ENCODE measurements around the gene SPRR5. TPM values are rescaled to one million over a fixed set of nuclear protein-coding genes. Genes with fewer than 3 reads are reported as not detected.

SPRR5 gene
- total RNA-seq, 1 donor from 2014 or later: not detected

DNA sequence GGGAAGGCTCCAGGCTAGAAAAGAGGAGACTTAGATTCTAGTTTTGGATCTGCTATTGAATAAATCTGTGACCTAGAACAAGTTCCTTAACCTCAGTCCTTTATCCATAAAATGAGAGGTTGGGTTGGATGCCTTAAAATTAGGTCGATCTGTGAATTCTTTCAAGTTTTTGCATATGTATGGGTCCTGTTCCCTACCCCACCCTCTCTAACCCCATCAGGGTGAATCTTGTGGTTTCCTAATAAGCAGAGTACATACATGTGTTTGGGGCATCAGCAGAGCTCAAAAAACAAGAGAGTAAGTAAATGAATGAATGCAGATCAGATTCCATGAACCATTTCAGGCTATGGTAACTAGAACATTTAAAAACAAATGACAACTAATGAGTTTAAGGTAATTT is 29.7 kb downstream of the SPRR5 start:
- DNase-seq (ENCODE audit: low spot score): no peak
- Mint-ChIP-seq H3K4me1 (ENCODE audit: low read depth) (no peaks in the 10 kb centered on the region), H3K4me3 (no peak overlapping the region), H3K27ac (no peak overlapping the region), H3K27me3 (ENCODE audit: insufficient read depth) (peaks cover 5% of the 10 kb centered on the region), H3K36me3 (ENCODE audit: low read depth) (no peaks in the 10 kb centered on the region), H3K9me3 (no peaks in the 10 kb centered on the region)
- intact Hi-C loops (cut with micrococcal nuclease): no loop called here

DNA sequence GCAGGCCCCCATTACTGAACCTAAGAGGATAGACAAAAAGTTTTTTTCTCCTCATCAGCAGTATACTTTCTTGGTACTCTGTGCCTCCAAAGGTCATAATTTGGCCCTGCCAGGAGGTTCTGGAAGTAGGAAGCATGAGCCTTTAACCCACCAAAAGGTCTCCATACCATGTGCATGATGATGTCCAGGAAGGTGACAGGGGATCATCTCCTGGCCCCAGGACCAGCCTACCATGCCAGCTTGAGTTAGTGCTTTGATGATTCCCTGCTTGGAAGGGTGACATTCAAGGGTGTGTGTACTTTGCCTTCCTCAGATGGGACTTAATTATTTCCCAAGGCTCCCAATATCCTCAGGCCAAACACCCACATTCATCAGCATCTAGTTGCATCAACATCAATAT is 30.6 kb downstream of the SPRR5 start:
- peaks cover 5% of the 10 kb centered on the region for H3K27me3 Mint-ChIP-seq (ENCODE audit: insufficient read depth)
- no peaks in the 10 kb centered on the region for H3K9me3 Mint-ChIP-seq
- H3K4me3 Mint-ChIP-seq: no peak overlapping the region
- H3K36me3 Mint-ChIP-seq (ENCODE audit: low read depth): no peaks in the 10 kb centered on the region
- intact Hi-C loops (cut with micrococcal nuclease): no loop called here
- no peaks in the 10 kb centered on the region for H3K4me1 Mint-ChIP-seq (ENCODE audit: low read depth)
- no peak overlapping the region for H3K27ac Mint-ChIP-seq
- DNase-seq (ENCODE audit: low spot score): no peak

DNA sequence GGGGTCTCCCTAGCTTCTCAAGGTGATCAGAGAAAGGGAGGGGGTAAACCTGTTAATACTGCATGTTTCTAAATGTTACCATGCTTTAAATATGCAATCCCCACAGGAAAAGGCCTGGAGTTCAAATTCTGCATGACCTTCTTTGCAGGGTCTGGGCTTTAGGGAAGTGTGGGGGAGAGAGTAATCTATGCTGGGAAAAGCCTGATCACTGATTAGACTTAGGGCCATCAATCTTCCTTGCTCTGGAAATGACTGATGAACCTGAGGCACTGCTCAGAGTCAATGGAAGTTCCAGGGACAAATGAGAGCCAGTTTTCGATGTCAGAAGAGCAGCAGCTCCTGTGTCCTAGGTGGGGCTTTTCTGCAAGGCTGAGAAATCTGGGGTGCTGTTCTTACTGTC is 33.7 kb downstream of the SPRR5 start:
- H3K4me1 Mint-ChIP-seq (ENCODE audit: low read depth): no peaks in the 10 kb centered on the region
- no peaks in the 10 kb centered on the region for H3K36me3 Mint-ChIP-seq (ENCODE audit: low read depth)
- no peak overlapping the region for H3K4me3 Mint-ChIP-seq
- intact Hi-C loops (cut with micrococcal nuclease): no loop called here
- H3K27ac Mint-ChIP-seq: no peak overlapping the region
- no peak for DNase-seq (ENCODE audit: low spot score)
- H3K9me3 Mint-ChIP-seq: no peaks in the 10 kb centered on the region
- H3K27me3 Mint-ChIP-seq (ENCODE audit: insufficient read depth): peaks cover 2% of the 10 kb centered on the region

DNA sequence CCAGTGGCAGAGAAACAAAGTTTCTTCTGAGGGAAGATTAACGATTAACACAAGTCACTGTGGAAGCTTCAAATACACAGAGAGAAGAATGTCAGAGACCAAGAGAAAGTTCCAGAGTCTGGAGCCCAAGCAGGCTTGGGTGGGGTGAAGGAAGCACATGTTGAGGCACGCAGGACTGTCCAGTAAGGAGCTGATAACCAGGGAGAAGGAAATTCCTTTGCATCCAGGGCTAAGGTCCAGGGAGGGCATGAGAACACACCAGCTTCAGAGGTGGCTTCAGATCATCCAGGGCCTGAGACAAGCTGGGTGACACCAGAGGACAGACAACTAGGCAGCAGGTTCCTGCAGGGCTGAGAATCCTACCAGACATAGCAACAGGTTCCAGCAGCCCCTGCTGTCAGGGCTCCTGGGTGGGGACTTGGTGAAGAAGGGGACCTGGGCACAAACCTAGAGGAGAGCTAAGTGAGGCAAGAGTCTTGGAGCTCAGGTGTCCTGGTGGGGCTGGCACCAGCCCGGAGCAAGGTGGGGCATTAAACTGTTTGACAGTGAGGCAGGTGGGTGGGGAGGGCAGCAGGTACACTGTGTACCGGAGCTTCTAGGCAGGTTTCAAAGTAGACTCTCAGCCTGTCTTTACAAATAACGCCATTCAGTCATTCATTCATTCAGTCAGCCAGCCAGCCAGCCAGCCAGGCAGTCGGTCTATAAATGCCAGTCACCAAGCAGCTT is 34.3 kb downstream of the SPRR5 start:
- Mint-ChIP-seq H3K9me3 (no peaks in the 10 kb centered on the region), H3K36me3 (ENCODE audit: low read depth) (no peaks in the 10 kb centered on the region), H3K27ac (no peak overlapping the region), H3K4me1 (ENCODE audit: low read depth) (no peaks in the 10 kb centered on the region), H3K4me3 (no peak overlapping the region), H3K27me3 (ENCODE audit: insufficient read depth) (peaks cover 2% of the 10 kb centered on the region)
- no peak for DNase-seq (ENCODE audit: low spot score)
- intact Hi-C loops (cut with micrococcal nuclease): no loop called here

DNA sequence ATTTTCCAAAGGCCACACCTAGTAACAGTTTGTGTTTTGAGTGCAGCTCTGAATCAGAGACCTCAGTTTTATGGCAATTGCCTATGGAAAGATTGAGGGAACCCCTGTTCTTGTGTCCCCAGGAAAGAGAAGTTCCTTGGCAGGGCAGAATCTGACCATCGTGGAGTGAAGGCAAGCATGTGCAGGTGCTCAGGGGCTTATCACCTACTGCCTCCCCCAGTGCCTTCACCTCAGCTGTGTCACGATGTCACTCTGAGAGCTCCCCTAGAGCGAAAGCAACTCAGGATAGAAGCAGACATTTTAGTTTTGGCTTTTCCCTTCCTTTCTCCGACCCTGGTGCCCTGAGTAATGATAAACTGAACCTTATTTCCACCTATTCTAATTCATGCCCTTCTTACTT is 35.1 kb downstream of the SPRR5 start:
- Mint-ChIP-seq H3K27me3 (ENCODE audit: insufficient read depth) (peaks cover 2% of the 10 kb centered on the region), H3K4me1 (ENCODE audit: low read depth) (no peaks in the 10 kb centered on the region), H3K27ac (no peak overlapping the region), H3K4me3 (no peak overlapping the region), H3K36me3 (ENCODE audit: low read depth) (no peaks in the 10 kb centered on the region), H3K9me3 (no peaks in the 10 kb centered on the region)
- no peak for DNase-seq (ENCODE audit: low spot score)
- intact Hi-C loops (cut with micrococcal nuclease): no loop called here

DNA sequence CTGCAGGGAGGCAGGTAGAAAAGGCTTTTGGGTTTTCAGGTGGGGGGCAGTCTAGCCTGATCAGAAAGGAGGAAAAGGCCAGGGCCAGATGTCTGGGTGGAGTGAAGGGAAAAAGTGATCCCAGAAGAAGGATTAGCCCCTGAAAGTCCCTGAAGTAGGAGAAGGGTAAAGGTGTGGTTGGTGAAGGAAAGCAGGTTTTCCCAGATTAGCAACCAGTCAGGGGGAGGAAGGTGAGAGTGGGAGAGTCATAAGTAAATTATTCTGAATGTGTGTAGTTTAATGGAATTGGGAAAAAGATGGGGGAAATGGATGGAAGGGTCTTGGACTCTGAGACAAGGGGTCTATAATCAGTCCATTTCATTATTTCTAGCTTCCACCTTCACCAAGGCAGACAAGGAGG is 36.2 kb downstream of the SPRR5 start:
- Mint-ChIP-seq H3K36me3 (ENCODE audit: low read depth) (no peaks in the 10 kb centered on the region), H3K27me3 (ENCODE audit: insufficient read depth) (peaks cover 2% of the 10 kb centered on the region), H3K9me3 (no peaks in the 10 kb centered on the region), H3K4me3 (no peak overlapping the region), H3K4me1 (ENCODE audit: low read depth) (no peaks in the 10 kb centered on the region), H3K27ac (no peak overlapping the region)
- DNase-seq (ENCODE audit: low spot score): no peak
- intact Hi-C loops (cut with micrococcal nuclease): no loop called here

DNA sequence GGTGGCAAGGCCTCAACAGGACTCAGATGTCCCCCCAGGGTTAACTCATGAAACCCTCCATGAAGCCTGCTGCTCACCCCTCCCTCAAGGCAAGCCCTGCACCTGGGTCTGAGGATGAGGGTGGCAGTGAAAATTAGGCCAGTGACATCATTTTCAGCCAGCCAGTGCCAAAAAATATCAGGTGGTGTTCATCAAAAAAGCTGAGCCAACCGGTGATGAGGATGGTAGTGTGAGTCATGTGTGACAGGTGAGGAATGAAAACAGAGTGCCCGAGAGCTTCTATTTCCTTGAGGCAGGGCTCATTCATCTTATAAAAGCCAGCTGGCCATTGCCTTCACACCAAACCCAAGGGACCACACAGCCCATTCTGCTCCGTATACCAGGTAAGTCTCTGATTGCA is 36.7 kb downstream of the SPRR5 start, which contains the start of gene SPRR1A:
Gene SPRR1A, plus strand, starts transcription at position 339 of the 400 bp plus-strand sequence. CDS start 1,150 bp downstream, outside the sequence.
- Mint-ChIP-seq H3K4me1 (ENCODE audit: low read depth) (no peaks in the 10 kb centered on the region), H3K4me3 (no peak within 1 kb of the TSS), H3K36me3 (ENCODE audit: low read depth) (no peaks in the 10 kb centered on the region), H3K27me3 (ENCODE audit: insufficient read depth) (peaks cover 2% of the 10 kb centered on the region), H3K9me3 (no peaks in the 10 kb centered on the region), H3K27ac (no peak within 1 kb of the TSS)
- no peak for DNase-seq (ENCODE audit: low spot score)
- intact Hi-C loops (cut with micrococcal nuclease): no loop called here

DNA sequence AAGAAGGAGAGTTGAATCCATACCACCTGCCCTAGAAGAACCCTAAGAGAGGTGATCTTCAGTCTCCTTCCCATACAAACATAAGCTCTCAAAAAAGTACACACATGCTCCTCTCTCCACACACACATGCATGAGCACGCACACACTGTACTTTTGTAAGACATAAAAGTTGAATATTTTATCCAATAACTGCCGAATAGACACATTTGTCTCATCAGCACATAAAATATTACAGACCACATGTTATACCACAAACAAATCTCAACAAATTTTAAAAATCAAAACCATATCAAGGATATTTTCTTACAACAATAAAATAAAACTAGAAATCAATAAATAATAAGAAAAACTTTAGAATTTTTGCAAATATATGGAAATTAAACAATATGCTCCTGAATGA is 39.6 kb downstream of the SPRR5 start:
- Mint-ChIP-seq H3K36me3 (ENCODE audit: low read depth) (no peaks in the 10 kb centered on the region), H3K4me3 (no peak overlapping the region), H3K27ac (no peak overlapping the region), H3K4me1 (ENCODE audit: low read depth) (no peaks in the 10 kb centered on the region), H3K9me3 (no peaks in the 10 kb centered on the region), H3K27me3 (ENCODE audit: insufficient read depth) (peaks cover 5% of the 10 kb centered on the region)
- intact Hi-C loops (cut with micrococcal nuclease): no loop called here
- DNase-seq (ENCODE audit: low spot score): no peak

DNA sequence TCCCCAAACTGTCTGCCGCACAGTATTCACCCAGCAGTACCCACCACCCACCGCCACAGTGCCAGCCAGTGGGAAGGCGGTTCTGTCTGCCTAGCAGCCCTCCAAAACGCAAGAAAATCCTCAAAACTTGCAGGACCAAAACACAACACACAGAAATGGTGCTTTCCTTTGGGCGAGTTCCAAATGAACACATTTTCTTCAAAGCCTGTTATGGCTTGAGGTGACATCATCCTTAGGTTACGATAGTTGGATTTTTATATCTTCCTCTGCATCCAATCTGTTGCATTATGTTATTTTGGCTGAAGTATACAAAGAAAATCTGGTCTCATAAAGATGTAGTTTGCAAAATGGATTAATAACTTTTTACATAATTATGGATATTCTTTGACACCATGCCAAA is 46.2 kb downstream of the SPRR5 start:
- no peaks in the 10 kb centered on the region for H3K9me3 Mint-ChIP-seq
- intact Hi-C loops (cut with micrococcal nuclease): no loop called here
- no peaks in the 10 kb centered on the region for H3K4me1 Mint-ChIP-seq (ENCODE audit: low read depth)
- no peaks in the 10 kb centered on the region for H3K36me3 Mint-ChIP-seq (ENCODE audit: low read depth)
- no peak overlapping the region for H3K4me3 Mint-ChIP-seq
- no peak for DNase-seq (ENCODE audit: low spot score)
- no peak overlapping the region for H3K27ac Mint-ChIP-seq
- H3K27me3 Mint-ChIP-seq (ENCODE audit: insufficient read depth): peaks cover 9% of the 10 kb centered on the region

DNA sequence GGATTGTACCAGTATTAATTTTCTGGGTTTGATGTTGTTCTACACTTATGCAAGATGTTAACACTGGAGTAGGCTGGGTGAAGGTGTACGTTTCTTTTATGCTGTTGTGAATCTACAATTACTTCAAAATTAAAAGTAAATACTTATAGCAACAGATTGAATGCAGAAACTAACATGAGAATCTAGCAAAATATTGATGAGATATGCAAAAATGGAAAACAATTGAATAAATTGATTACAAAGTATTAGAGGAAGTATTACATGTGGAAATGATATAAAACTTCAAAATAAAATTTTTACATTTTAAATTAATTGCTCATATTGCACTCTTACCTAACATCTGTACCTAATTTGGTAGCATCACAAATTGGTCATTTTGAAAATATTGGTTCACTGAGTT is 48.8 kb downstream of the SPRR5 start:
- no peak for DNase-seq (ENCODE audit: low spot score)
- H3K27ac Mint-ChIP-seq: no peak overlapping the region
- intact Hi-C loops (cut with micrococcal nuclease): no loop called here
- peaks cover 5% of the 10 kb centered on the region for H3K27me3 Mint-ChIP-seq (ENCODE audit: insufficient read depth)
- H3K36me3 Mint-ChIP-seq (ENCODE audit: low read depth): no peaks in the 10 kb centered on the region
- H3K4me1 Mint-ChIP-seq (ENCODE audit: low read depth): no peaks in the 10 kb centered on the region
- no peaks in the 10 kb centered on the region for H3K9me3 Mint-ChIP-seq
- no peak overlapping the region for H3K4me3 Mint-ChIP-seq

DNA sequence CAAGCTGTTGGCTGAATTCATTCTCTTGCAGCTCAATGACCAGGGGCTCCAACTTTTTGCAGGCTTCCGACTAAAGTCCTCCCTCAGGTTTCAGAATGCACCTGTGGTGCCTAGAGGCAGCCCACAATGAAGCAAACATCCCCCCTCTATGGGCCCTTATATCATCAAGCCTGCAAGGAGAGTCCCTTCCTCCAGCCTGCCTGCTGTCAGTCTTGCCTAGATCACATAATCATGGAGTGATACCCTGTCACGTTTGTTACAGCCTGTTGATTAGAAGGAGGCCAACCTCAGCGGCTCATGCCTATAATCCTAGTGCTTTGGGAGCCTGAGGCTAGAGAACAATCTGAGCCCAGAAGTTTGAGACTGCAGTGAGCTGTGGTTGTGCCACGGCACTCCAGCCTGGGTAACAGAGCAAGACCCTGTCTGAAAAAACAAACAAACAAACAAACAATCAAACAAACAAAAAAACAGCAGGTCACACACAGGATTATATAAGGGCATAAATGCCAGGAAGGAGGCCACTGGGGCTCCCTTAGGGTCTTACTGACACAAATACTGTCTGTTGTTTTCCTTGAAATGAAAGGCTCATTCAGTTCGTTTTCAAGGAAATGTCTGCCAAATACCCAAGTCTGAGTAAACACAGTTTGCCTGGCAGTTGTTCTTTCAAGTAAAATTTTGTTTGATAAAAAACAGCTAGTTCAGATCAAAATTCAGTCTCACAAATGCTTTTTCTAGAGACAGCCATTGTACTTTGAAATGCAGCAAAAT is 49.8 kb downstream of the SPRR5 start:
- Mint-ChIP-seq H3K4me1 (ENCODE audit: low read depth) (no peaks in the 10 kb centered on the region), H3K4me3 (no peak overlapping the region)
- intact Hi-C loops (cut with micrococcal nuclease): no loop called here

DNA sequence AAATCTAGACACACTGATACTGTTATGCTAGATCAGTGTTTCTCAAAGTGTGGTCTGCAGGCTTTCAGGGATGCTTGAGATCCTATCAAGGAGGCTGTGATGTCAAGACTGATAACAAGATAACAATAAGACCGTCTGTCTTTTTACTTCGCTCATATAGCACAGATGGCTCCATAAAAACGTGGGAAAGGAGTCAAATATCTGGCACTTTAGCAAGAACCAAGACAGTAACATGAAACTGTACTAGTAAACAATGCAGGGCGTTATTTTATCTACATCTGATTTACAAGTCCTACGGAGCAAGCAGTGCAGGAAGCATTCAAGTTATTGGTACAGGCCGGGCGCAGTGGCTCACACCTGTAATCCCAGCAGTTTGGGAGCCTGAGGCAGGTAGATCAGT is 50.9 kb downstream of the SPRR5 start:
- Mint-ChIP-seq H3K36me3 (ENCODE audit: low read depth) (no peaks in the 10 kb centered on the region), H3K4me1 (ENCODE audit: low read depth) (no peaks in the 10 kb centered on the region), H3K4me3 (no peak overlapping the region), H3K9me3 (no peaks in the 10 kb centered on the region), H3K27me3 (ENCODE audit: insufficient read depth) (peaks cover 5% of the 10 kb centered on the region), H3K27ac (no peak overlapping the region)
- intact Hi-C loops (cut with micrococcal nuclease): no loop called here
- DNase-seq (ENCODE audit: low spot score): no peak

More for the DNA sequence above, 49.8 kb downstream of the SPRR5 start:
- Mint-ChIP-seq H3K27me3 (ENCODE audit: insufficient read depth) (peaks cover 5% of the 10 kb centered on the region), H3K27ac (no peak overlapping the region), H3K36me3 (ENCODE audit: low read depth) (no peaks in the 10 kb centered on the region), H3K9me3 (no peaks in the 10 kb centered on the region)
- no peak for DNase-seq (ENCODE audit: low spot score)

DNA sequence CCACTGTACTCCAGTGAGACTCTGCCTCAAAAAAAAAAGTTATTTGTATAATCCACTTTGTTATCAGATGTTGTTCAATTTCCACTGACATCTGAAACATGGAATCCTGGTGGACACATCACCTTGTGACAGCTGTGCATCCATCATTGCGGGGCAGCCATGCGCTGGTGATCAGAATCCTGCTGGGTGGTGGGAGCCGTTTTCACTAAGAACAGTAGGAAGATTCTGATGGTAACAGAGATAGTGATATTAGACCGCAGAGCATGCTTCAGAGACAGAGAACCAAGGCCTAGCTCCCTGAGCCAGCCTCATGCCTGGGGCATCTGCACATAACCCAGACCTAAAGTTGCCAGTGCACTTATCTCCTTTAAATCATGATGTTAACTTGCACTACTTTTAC is 51.5 kb downstream of the SPRR5 start:
- H3K4me1 Mint-ChIP-seq (ENCODE audit: low read depth): no peaks in the 10 kb centered on the region
- H3K4me3 Mint-ChIP-seq: no peak overlapping the region
- no peaks in the 10 kb centered on the region for H3K36me3 Mint-ChIP-seq (ENCODE audit: low read depth)
- H3K9me3 Mint-ChIP-seq: no peaks in the 10 kb centered on the region
- DNase-seq (ENCODE audit: low spot score): no peak
- H3K27me3 Mint-ChIP-seq (ENCODE audit: insufficient read depth): peaks cover 2% of the 10 kb centered on the region
- H3K27ac Mint-ChIP-seq: no peak overlapping the region
- intact Hi-C loops (cut with micrococcal nuclease): no loop called here
